Measurements from ENCODE around the gene SCTR. TPM values are rescaled to one million over a fixed set of nuclear protein-coding genes. Genes with fewer than 3 reads are reported as not detected.

Gene SCTR
- total and polyA plus RNA-seq, 2 of the 8 experiments (the other 6 are each of a cell fraction or from before 2014, with no cell fraction given) = 0.15 TPM; not detected in 1

DNA sequence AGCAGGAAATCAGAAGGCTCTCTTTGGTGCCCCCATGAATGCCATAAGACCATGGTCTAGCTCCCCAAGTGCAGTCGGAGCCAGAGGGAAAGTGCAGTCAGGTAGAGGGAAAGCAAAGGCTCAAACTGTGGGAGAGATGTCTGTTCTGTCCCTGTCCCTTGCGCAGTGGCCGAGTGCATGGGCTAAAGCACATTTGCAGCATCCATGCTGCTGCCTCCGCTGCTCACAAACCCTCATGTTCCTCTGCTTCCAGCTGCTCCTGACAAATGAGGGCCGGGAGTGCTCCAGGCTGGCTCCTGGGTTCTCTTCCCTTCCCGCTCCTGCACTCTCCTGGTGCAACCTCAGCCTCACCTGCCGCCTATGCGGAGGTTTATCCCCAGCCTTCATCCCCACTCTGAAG is 34.2 kb downstream of the SCTR start:
- no peaks in the 10 kb centered on the region; a peak in 1 of 7 replicates for H3K27me3 ChIP-seq (replicated peaks in 1 of 4; ENCODE audit: control insufficient read depth in 3 of 4, extremely low read depth in 1 of 4, insufficient read depth in 3 of 4, low read length in 3 of 4)
- ChIA-PET CTCF (ENCODE audit: partially characterized antibody) (interaction anchor here (0.7 to 7.1 kb wide), 11 partner anchors 14 to 463 kb away, joined by 3 to 100 read pairs (median 4); no protein-coding TSS in a partner anchor), POLR2A (ENCODE audit: partially characterized antibody) (no interaction called here)
- H3K56ac ChIP-seq (replicated peaks; ENCODE audit: insufficient read length, low read depth, low read length) = no peak overlapping the region
- no peaks in the 10 kb centered on the region for H3K79me2 ChIP-seq (ENCODE audit: control insufficient read depth in 1 of 2, insufficient read depth in 2 of 2, low read length in 2 of 2)
- H2BK5ac ChIP-seq (ENCODE audit: low read depth, low read length) = no peak overlapping the region
- no peak overlapping the region for H3K9ac ChIP-seq (replicated peaks in 1 of 4; ENCODE audit: extremely low read depth in 1 of 4, low read depth in 3 of 4, low read length in 3 of 4)
- H4K20me1 ChIP-seq (replicated peaks in 1 of 2; ENCODE audit: control insufficient read depth in 1 of 2, insufficient read depth in 2 of 2, low read length in 2 of 2) = no peaks in the 10 kb centered on the region
- H2BK120ac ChIP-seq (replicated peaks; ENCODE audit: low read depth, low read length) = no peak overlapping the region
- H3K36me3 ChIP-seq (ENCODE audit: control insufficient read depth in 2 of 4, insufficient read depth in 4 of 4, low read length in 3 of 4) = no peaks in the 10 kb centered on the region
- no peak overlapping the region for H3K4me2 ChIP-seq (ENCODE audit: insufficient read depth in 1 of 2, low read depth in 2 of 2, low read length in 2 of 2)
- no peak overlapping the region for H3K4ac ChIP-seq (replicated peaks; ENCODE audit: insufficient read length, low read depth, low read length)
- no peak overlapping the region for H3K23ac ChIP-seq (ENCODE audit: insufficient read length)
- 0 out of 2 replicates have a peak overlapping the region, but pooled peaks have one; percentile 29 for H2AFZ ChIP-seq (ENCODE audit: low read length)
- H3K14ac ChIP-seq (ENCODE audit: insufficient read length) = no peak overlapping the region
- H4K91ac ChIP-seq (replicated peaks; ENCODE audit: insufficient read length, low read length) = no peak overlapping the region
- no peak overlapping the region for H3K4me3 ChIP-seq (ENCODE audit: extremely low read depth in 1 of 4, insufficient read depth in 2 of 4, low read depth in 3 of 4, low read length in 4 of 4)
- H2BK15ac ChIP-seq (ENCODE audit: low read length) = peak overlapping the region; percentile 61; the same call in 1 of the 2 replicates
- FAIRE-seq (no peak), DNase-seq (ENCODE audit: low read depth in 1 of 2, low spot score in 2 of 2) (no peak)
- no peak overlapping the region for H3K27ac ChIP-seq (ENCODE audit: low read depth, low read length)
- WGBS, 2 experiments (ENCODE audit: extremely low coverage in 1 of 2, insufficient coverage in 1 of 2, insufficient read length in 1 of 2, insufficient replicate concordance in 2 of 2, low coverage in 1 of 2, low lambda C conversion rate in 2 of 2, missing lambda C conversion rate in 1 of 2) = 93% methylated on average over 8 of the region's 8 CpGs; no CpG with 5 or more reads in 1 of the 2 experiments
- no peaks in the 10 kb centered on the region for H3K23me2 ChIP-seq (ENCODE audit: low read depth, low read length)
- H3K18ac ChIP-seq (ENCODE audit: extremely low read depth, low read length) = peak overlapping the region; percentile 42; the same call in 1 of the 2 replicates
- H2BK12ac ChIP-seq (ENCODE audit: low read depth, low read length) = peak overlapping the region; percentile 22; the same call in 1 of the 2 replicates
- H2AK5ac ChIP-seq (ENCODE audit: low read depth, low read length) = 0 out of 2 replicates have a peak overlapping the region, but pooled peaks have one; percentile 39
- no peak overlapping the region for H2BK20ac ChIP-seq (ENCODE audit: low read length)
- no peaks in the 10 kb centered on the region for H3K79me1 ChIP-seq (ENCODE audit: low read depth, low read length)
- no peak overlapping the region for H4K8ac ChIP-seq (ENCODE audit: extremely low read depth, insufficient read depth, low read length)
- H4K5ac ChIP-seq (ENCODE audit: insufficient read length, low read depth, low read length) = no peak overlapping the region
- H3K9me3 ChIP-seq (ENCODE audit: insufficient read depth in 2 of 2, low read depth in 1 of 2, low read length in 1 of 2) = no peaks in the 10 kb centered on the region
- no peak for TF ChIP-seq RBBP5 (IDR thresholded peaks at IDR 0.05; ENCODE audit: borderline replicate concordance, low read depth, low read length)
- TF ChIP-seq EP300 (IDR thresholded peaks at IDR 0.05; ENCODE audit: borderline replicate concordance in 1 of 2, low read depth in 2 of 2, low read length in 2 of 2) = no peak
- no peak for TF ChIP-seq SAP30 (IDR thresholded peaks at IDR 0.05; ENCODE audit: insufficient read depth, insufficient replicate concordance, low read length)
- TF ChIP-seq TAF1 (IDR thresholded peaks at IDR 0.05; ENCODE audit: low read depth, low read length) = no peak
- no peak for TF ChIP-seq POLR2AphosphoS5 (IDR thresholded peaks at IDR 0.05; ENCODE audit: low read depth, low read length)
- no peak for TF ChIP-seq CTBP2 (IDR thresholded peaks at IDR 0.05; ENCODE audit: borderline replicate concordance, insufficient read depth, insufficient read length, low read length)
- H3K4me1 ChIP-seq (replicated peaks in 1 of 4; ENCODE audit: control insufficient read depth in 3 of 4, insufficient read depth in 4 of 4, low read length in 3 of 4) = peaks cover 0 to 2% (median 1%) of the 10 kb centered on the region in 4 experiments; a peak in 5 of 7 replicates

Data from H1 (cell line).